NCI-H2196 (cell line): ENCODE results near the gene CHTF18.
A peak's percentile ranks its signal among the peaks of the same experiment; 100 is the strongest.
"Not testable (repeated sequence)": the region's sequence is repeated elsewhere in the genome, so short reads cannot be mapped to it uniquely, and the experiment has no call there.

Experiments used
- DNase-seq: peaks from one replicate; lab custom pipeline; 2025; ENCODE audit not compliant: unreplicated experiment; lab: John Stamatoyannopoulos, UW

CHTF18 gene

DNA sequence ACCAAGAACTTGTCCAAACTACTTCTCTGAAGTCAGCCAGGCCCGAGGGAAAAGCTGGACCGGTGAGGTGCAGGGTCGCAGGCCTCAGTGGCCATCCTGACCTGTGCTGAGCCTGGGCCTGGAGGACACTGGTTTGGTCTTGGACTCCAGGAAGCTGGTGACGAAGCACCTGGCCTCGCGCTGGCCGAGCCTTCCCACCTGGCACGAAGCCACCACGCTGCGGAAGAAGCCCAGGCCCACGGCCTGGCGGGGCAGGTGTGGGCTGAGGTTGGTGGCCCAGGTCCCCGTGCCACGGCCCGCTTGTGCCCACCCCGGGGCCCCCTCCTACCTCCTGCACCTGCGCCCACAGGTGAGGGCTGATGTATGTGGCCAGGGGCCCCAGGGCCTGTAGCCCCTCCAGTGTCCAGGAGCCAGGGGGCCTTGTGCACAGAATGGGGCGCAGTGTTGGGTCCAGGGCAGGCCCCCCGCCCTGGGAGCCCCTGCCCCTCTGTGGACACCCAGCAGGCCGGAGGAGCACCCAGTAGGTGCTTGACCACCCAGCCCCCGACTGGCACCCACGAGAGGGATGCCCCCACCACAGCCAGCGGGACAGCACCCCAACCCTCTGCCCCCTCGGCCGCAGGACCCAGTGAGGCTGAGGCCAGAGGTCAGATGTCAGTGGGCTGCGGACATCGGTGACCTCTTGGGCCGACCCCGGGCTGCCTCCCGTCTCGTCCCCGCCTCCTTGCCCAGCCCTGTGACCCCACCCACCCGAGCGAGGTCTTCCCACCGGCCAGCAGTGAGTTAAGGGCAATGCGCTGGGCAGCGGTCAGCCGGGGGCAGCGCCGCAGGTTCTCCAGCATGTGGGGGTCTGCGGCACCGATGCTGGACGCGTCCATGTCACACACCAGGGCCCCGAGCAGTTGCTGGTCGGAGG, 14.1 kb upstream of the CHTF18 start:
- DNase-seq = peak; percentile 28

GRCh38 chr16:775236-775796, 13.1 kb upstream of the CHTF18 start:
- no peak for DNase-seq

DNA sequence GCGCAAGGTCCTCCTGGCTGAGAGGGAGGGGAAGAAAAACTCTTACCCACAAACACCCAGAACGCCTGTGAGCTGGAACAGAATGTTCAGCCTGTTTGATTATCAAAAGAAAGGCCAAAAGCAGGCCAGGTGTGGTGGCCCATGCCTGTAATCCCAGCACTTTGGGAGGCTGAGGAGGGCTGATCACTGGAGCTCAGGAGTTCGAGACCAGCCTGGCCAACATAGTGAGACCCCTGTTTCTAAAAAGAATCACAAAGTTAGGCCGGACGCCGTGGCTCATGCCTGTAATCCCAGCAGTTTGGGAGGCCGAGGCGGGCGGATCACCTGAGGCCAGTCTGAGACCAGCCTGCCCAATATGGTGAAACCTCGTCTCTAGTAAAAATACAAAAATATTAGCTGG, 12.1 kb upstream of the CHTF18 start:
- not testable (repeated sequence) for DNase-seq

DNA sequence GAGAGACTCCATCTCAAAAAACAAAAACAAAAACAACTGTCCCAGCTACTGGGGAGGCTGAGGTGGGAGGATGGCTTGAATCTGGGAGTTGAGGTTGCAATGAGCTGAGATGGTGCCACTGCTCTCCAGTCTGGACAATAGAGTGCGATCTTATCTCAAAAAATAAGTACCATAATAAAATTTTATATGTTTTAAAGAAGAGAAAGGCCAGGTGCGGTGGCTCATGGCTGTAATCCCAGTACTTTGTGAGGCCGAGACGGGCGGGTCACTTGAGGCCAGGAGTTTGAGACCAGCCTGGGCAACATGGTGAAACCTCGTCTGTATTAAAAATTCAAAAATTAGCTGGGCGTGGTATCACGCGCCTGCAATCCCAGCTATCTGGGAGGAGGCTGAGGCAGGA, 11.6 kb upstream of the CHTF18 start:
- DNase-seq = no peak

GRCh38 chr16:777826-778225, 10.6 kb upstream of the CHTF18 start:
- DNase-seq = no peak

DNA sequence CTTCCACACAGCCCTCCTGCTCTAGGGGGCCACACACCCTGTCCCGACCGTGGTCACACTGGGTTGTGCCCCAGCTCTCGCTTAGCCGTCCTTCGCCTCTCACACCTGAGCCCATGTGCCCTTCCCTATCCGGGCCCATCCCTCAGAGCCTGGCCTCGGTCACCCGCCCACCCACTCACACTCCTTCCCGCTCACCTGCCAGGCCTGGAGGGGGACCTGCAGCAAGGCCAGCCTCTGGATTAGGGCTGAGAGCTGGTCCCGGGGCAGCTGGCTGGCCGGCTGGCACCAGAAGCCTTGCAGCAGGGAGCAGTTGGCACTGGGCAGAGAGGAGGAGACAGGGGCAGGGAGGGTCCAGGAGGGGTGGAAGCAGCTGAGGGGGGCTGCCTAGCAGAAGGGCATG, 10.0 kb upstream of the CHTF18 start:
- no peak for DNase-seq

GRCh38 chr16:778909-779527, 9.4 kb upstream of the CHTF18 start:
- DNase-seq = no peak

DNA sequence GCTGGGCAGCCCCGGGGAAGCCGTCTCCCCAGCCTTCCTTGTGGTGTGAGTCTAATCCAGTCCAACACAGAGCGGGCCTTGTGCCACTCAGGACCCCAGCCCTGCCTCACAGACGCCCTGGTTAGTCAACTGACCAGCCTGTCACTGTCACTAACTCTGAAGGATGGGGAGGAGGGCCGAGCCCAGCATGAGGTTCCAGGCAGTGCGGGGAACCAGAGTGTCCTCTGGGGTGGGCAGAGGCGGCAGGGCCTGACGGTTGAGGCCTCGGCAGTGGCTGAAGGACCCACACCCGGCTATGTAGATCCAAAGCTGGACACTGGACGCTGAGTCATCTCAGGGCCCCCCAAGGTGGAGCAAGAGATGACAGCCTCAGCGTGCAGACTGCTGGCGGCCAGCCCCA, 8.9 kb upstream of the CHTF18 start:
- DNase-seq = no peak

DNA sequence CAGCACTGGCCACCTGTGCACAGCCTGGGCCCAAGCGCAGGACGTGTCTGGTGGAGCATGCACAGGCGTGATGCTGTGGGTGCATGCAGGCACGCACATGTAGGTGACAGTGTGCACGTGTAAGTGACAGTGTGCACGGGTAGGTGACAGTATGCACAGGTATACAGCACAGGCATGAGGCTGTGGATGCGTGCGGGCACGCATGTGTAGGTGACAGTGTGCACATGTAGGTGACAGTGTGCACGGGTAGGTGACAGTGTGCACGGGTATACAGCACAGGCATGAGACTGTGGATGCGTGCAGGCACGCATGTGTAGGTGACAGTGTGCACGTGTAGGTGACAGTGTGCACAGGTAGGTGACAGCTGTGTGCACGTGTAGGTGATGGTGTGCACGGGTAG, 8.1 kb upstream of the CHTF18 start:
- no peak for DNase-seq

- DNase-seq = no peak
Measured at GRCh38 chr16:781346-782010, 6.9 kb upstream of the CHTF18 start.

DNA sequence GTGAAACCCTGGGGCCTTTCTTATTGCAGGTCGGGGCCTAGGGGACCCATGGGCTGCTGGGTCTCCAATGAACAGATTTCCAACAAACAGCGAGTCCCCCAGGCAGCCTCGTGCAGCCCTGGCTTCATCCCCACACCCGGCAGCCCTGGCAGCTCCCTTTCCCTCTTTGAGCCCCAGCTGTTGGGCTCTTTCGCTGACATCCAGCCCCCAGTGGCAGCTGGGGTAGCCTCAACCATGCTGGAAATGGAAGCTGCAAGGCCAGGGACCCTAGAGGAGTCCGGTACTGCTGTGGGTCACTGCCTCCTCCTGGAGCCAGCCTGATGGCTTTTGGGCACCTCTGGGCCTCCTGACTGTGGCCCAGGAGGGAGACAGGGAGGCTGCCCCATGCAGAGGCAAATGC, 6.2 kb upstream of the CHTF18 start:
- no peak for DNase-seq

DNA sequence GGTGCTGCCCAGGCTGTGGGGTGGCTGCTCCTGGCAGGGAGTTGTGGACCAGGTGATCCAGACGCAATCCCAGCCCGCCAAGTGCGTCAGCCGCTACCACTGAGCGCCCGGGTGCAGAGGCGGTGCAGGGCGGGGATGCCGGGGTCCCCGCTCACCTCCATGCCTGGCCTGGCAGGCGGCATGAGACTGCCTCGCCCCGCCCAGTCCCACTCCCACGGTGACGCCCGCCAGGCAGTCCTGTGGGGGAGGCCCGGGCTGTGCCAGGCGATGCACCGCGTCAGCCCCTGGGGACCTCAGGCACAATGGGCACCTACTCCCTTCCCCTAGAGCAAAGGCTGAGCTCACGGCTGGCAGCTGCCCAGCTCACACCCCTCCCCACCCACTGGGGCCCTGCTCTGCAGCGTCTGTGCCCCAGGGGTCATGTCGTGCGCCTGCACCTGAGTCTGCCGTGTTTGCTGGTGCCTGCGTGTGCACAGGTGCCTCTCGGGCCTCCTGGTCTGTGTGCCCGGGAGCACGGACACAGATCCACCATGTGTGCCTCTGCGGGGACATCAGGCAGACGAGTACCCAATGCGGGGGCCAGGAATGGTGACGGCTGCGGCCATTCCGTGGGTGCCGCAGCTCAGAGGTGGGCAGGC, 5.5 kb upstream of the CHTF18 start:
- no peak for DNase-seq

GRCh38 chr16:783404-784161, 4.8 kb upstream of the CHTF18 start:
- DNase-seq = no peak

DNA sequence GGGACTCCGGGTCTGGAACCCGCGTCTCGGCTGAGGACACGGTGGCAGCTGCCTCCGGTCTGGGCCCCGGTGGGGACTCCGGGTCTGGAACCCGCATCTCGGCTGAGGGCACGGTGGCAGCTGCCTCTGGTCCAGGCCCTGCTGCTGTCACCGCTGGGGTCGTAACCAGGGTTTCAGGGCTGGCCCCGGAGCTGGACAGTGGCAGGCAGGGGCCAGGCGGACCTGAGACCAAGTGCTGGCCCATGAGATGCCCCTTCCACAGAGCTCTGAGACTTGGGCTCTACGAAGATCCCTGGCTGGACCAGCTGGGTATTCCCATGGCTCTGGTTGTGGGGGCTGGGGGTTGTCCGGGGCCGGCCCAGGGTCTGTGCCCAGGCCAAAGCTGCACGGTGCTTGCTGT, 4.0 kb upstream of the CHTF18 start:
- DNase-seq = no peak

DNA sequence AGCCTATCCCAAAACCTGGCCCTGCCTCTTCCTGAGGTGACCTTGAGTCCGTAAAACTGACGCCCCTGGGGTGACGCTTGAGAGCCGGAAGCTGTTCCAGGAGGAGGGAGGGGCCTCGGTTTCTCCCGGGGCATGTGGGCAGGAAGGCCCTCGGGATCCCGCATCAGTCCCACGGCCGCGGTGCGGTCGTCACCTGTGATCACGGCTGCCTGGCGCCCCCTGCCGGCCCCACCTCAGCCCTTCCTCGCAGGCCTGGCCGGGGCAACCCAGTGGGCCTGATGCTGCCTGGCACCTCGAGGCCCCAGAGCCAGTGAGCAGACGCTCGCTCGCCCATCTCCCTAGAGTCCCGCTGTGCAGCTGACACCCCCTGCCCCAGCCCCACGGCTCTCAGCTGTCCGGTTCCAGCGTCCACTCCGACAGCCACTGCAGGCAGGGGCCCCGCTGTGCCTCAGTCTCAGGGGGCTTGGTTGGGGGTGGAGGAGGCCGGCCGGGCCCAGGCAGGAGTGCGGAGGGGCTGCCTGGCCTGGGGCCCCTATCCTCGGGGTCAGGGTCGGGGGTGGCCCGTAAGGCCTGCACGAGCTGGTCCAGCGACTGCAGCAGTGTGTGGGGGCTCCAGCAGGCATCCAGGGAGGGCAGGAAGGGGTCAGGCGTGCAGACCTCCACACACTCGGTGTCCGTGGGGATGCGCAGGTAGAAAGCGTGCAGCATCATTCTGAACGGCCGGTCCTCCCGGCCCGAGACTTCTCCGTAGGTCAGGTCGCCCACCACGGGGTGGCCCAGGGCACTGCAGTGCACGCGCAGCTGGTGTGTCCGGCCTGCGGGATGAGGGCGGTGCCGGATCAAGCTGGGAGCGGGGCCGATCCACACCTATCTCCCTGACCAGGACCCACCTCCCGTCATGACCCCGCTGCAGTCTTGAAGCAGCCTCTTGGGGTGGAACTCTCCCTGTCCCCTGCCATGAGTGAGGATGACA, 2.6 kb upstream of the CHTF18 start:
- DNase-seq = peak; percentile 33

DNA sequence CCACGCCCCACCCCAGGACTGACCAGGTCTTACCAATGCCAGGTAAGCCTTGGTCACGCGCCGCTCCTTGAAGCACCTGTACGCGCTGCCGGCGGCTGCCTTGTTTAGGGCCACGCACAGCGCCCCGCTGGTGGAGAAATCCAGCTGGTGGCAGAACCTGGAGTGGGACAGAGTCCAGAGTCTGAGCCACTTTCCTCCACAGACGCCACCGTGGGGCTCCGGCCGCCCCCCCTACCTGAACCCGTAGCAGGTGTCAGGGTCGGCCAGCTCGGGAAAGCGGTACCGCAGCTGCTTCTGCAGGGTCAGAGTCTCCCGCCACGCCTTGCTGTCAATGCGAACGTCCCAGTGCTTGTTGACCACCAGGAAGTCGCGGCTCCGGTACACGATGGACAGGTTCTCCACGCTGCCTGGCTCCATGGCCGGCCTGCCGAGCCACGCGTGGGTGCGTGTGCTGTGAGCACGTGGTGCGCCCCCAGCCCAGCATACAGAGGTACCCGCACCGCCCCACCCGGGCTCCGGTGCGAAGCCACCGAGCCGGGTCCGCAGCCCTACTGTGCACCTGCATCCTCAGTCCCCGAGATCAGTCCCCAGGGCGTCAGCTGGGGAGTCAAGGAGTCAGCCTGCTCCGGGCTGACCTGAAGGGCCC, 976 bp upstream of the CHTF18 start:
- no peak for DNase-seq

GRCh38 chr16:787978-788398, 432 bp upstream of the CHTF18 start, which contains the start of gene RPUSD1:
RPUSD1 (minus strand) TSS chr16:788381; CDS start chr16:787737, 644 bp downstream.
- DNase-seq = no peak

GRCh38 chr16:789191-789850, 901 bp downstream of the CHTF18 start:
- DNase-seq = no peak
